Stimulated activated CD8-positive, alpha-beta memory T cell treated with anti-CD3 and anti-CD28 coated beads, Interleukin-2, amount 100 ng/mL, for 48 hours (primary cell): ENCODE data around the gene OBSL1.

ENCODE experiments used
- DNase-seq, 2 donors: peaks; one replicate each; pipeline ENCODE4 v3.0.0-alpha.2; 2020; ENCODE audit warnings: low read depth in 2 of 2

Gene OBSL1

GRCh38 chr2:219548990-219549389, 22.3 kb downstream of the OBSL1 start:
- no peak for DNase-seq

- DNase-seq = no peak
These were observed 23.7 kb downstream of the OBSL1 start for GRCh38 chr2:219547621-219548020.

DNA sequence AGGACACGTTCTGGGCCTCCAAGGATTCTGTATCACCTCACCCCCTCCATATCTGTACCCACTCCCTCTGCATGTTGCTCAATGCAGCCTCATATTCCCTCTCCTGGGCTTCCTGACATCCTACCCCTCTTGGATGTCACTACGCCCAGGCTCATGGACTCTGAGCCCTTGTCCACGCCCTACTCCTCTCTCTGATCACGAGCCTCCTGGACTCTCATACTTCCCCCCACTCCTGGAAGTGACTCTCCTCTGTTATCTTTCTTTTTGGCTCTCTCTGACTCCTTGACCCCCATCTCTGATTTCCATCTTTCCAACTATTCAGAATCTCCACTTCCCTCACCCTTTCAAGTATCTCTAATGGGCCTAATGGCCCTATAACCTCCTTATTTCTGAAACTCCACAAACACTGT, 25.4 kb downstream of the OBSL1 start:
- DNase-seq = no peak

DNA sequence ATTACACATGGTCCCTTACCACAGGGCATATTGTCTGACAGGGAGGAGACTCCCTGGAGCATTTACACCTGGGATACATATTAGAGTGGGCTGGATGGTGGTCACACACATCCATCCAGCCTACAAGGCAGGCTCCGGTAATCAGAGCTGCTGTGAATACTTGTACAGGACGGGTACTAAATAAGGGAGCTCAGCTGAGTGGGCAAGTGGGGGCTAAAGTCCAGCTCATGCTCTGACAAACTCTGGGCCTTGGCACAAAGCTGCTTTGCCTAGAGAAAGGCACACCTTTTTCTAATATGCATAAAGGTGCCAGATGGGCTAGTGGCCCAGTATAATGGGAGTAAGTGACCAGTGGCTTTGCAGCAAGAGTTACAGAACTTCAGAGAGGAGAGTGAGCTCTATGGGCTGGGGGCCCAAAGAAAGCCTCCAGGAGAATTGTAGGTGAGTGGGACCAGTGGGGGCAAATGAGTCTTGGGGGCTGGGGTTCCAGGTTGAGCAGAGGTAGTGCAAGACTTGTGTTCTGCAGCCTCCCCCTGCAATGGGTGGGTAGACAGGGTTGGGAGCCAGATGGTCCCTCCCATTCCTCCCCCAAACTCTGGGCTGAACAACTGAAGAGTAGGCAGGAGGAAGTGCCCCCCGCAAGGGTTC, 25.9 kb downstream of the OBSL1 start:
- no peak for DNase-seq

GRCh38 chr2:219544567-219544966, 26.8 kb downstream of the OBSL1 start:
- DNase-seq = no peak

- peak; percentile 92 to 93 for DNase-seq
These were observed 27.6 kb downstream of the OBSL1 start, which contains the start of the genes CHPF and TMEM198 for GRCh38 chr2:219543596-219544358. TSS of gene CHPF (minus strand) at chr2:219543809. CDS start at chr2:219543538, 271 bp downstream. TSS of gene TMEM198 (plus strand) at chr2:219544028. CDS start at chr2:219544728, 700 bp downstream.

GRCh38 chr2:219542931-219543595, 28.3 kb downstream of the OBSL1 start:
- peak in 1 of 2 donors; percentile 16 for DNase-seq

DNA sequence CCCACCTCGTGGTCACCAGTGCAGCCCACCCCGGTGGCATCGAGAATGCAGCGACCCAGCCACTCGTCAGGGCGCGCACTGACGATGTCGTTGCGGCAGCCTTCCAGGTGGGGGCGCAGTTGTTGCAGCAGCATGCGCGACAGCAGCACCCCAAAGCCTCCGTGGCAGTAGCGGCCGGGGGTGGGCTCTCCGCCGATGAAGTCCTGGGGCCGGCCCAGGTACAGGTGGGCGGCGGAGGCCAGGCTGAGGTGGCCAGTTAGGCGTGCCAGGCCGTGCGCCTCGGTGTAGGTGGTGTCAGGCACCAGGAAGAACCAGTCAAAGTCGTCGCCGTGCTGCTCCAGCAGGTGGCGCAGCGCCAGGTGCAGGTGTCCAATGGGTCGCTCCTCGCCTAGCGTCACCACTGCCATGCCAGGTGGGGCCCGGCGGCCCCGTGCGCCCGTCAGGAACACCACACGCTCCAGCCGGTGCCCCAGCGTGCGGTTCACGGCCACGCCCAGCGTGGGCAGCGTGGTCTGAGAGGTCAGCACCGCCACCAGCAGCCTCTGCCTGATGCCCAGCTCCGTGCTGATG, 29.6 kb downstream of the OBSL1 start:
- DNase-seq = peak; percentile 78 to 82

GRCh38 chr2:219540784-219541504, 30.4 kb downstream of the OBSL1 start:
- DNase-seq = no peak

GRCh38 chr2:219539926-219540678, 31.2 kb downstream of the OBSL1 start:
- DNase-seq = no peak

- DNase-seq = no peak
These were observed 32.2 kb downstream of the OBSL1 start for GRCh38 chr2:219538956-219539788.

- no peak for DNase-seq
These were observed 32.8 kb downstream of the OBSL1 start for GRCh38 chr2:219538504-219538951.

- DNase-seq = no peak
These were observed 33.5 kb downstream of the OBSL1 start for GRCh38 chr2:219537657-219538488.

DNA sequence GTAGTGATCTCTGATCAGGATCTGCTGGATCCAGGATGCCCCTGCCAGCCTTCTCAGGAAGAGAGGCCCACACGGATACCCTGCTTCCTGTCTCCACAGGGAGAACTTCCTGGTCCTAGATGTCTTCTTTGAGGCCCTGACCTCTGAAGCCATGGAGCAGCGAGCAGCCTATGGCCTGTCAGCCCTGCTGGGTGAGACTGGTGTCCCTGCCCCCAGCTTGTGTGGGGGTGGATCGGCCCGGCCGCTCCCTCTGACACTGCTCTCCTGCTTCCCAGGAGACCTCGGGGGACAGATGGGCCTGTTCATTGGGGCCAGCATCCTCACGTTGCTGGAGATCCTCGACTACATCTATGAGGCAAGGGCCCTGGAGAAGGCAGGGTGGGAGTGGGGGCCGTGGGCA, 34.4 kb downstream of the OBSL1 start:
- no peak for DNase-seq

GRCh38 chr2:219536425-219536824, 34.9 kb downstream of the OBSL1 start:
- DNase-seq = no peak

DNA sequence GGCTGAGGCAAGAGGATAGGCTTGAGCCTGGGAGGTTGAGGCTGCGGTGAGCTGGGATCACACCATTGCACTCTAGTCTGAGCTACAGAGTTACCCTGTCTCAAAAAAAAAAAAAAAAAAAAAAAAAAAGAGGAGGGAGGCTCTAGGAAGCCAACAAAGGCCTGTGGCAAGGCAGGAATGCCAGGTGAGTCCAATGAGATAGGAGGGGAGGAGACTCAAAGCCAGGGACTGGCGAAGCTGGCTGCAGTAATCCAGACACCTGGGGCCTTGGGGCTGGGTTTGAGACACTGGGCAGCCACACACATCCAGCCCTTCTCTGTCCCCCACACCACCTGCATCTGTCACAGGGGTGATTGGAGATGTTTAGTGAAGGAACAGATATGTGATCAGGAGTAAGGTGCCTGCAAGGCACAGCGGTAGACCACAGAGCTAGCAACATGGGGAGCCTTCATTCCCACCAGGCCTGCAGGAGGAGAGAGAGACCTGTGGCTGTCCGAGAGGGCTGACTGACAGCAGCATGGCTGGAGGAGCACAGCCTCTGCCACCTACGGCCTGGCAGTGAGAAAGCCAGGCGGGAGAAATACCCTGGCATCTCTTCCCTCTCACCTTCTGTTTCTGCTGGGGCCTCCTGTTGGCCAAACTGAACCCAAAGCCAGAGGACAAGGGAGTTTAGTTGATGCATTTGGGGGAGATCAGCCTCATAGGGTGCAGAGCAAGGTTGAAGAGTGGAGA, 37.2 kb downstream of the OBSL1 start:
- no peak for DNase-seq

DNA sequence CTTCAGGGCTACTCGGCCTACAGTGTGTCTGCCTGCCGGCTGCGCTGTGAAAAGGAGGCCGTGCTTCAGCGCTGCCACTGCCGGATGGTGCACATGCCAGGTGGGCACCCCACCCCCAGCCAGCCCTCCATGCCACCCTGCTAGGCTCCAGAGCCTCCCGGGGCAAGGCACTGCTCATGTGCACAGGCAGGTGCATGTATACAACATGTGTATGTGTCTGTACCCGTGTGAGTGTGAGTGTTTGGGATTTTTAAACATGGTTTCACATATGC, 39.0 kb downstream of the OBSL1 start:
- no peak for DNase-seq

GRCh38 chr2:219531639-219532377, 39.5 kb downstream of the OBSL1 start:
- DNase-seq = no peak
